Measurements from ENCODE around the gene TMEM138.

DNA sequence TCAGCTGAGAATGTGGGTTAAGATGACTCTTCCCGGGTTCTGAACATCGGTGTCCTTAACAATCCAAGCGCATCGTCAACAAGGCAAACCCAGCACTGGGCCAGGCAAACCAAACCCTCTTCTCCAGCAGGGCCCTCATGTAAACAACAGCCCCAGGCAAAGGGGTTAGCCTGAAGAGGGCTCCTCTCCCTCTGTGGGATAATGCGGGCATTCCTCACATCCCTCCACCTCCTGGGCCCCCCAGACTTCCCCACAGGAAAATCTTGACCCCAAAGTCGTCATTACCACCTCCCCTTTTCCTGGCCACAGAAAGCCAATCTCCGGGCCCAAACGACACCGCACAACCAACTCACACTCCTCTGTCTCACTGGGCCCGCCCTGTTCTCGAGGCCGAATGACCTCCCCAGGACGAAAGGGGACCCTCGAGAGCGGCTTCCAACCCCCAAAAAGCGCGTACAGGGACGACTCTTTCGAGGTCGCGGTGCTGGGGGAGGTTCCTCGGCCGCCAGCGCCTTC, 29.8 kb upstream of the TMEM138 start:
- TF ChIP-seq, protein P1, sequence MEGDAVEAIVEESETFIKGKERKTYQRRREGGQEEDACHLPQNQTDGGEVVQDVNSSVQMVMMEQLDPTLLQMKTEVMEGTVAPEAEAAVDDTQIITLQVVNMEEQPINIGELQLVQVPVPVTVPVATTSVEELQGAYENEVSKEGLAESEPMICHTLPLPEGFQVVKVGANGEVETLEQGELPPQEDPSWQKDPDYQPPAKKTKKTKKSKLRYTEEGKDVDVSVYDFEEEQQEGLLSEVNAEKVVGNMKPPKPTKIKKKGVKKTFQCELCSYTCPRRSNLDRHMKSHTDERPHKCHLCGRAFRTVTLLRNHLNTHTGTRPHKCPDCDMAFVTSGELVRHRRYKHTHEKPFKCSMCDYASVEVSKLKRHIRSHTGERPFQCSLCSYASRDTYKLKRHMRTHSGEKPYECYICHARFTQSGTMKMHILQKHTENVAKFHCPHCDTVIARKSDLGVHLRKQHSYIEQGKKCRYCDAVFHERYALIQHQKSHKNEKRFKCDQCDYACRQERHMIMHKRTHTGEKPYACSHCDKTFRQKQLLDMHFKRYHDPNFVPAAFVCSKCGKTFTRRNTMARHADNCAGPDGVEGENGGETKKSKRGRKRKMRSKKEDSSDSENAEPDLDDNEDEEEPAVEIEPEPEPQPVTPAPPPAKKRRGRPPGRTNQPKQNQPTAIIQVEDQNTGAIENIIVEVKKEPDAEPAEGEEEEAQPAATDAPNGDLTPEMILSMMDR (conservative IDR thresholded peaks at IDR 0.05; ENCODE audit: low read length), result no peak
- no peak for TF ChIP-seq EZH2phosphoT487 (IDR thresholded peaks at IDR 0.05; ENCODE audit: borderline replicate concordance)

Data from Loucy (cell line).